ENCODE measurements around the gene MTIF3. TPM values are rescaled to one million over a fixed set of nuclear protein-coding genes. Genes with fewer than 3 reads are reported as not detected.

Gene MTIF3
- total RNA-seq, 1 donor from 2014 or later: 34.9 TPM

- Mint-ChIP-seq H3K27ac (ENCODE audit: unreplicated experiment) (no peak overlapping the region), H3K36me3 (ENCODE audit: low read depth) (no peaks in the 10 kb centered on the region), H3K4me3 (ENCODE audit: unreplicated experiment) (no peak overlapping the region), H3K27me3 (ENCODE audit: low read depth) (peaks cover 44% of the 10 kb centered on the region), H3K9me3 (ENCODE audit: low read depth) (no peaks in the 10 kb centered on the region), H3K4me1 (ENCODE audit: low read depth) (no peaks in the 10 kb centered on the region)
- no peak for DNase-seq (ENCODE audit: low spot score)
- TF ChIP-seq, protein P1, sequence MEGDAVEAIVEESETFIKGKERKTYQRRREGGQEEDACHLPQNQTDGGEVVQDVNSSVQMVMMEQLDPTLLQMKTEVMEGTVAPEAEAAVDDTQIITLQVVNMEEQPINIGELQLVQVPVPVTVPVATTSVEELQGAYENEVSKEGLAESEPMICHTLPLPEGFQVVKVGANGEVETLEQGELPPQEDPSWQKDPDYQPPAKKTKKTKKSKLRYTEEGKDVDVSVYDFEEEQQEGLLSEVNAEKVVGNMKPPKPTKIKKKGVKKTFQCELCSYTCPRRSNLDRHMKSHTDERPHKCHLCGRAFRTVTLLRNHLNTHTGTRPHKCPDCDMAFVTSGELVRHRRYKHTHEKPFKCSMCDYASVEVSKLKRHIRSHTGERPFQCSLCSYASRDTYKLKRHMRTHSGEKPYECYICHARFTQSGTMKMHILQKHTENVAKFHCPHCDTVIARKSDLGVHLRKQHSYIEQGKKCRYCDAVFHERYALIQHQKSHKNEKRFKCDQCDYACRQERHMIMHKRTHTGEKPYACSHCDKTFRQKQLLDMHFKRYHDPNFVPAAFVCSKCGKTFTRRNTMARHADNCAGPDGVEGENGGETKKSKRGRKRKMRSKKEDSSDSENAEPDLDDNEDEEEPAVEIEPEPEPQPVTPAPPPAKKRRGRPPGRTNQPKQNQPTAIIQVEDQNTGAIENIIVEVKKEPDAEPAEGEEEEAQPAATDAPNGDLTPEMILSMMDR (IDR thresholded peaks at IDR 0.05): no peak
Observed at GRCh38 chr13:27389891-27390290, 60.5 kb downstream of the MTIF3 start.

DNA sequence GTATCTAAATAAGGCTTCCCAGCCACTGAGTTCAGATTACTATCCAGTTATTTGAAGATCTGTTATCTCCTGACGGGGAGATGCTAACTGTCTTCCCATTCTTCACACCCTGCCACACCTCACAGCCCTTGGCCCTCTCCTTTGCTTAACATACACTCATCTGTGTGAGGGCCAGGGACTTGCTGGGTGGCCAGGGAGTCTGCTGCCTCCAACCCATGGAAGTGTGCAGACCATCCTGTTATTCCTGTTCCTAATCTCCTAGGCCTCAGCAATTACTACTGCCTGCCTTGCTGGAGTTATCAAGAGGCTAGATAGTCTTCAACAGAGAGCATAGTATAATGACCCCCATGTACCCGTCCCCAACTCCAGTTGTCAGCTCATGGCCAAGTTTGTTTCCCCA, 62.1 kb downstream of the MTIF3 start:
- no peak for DNase-seq (ENCODE audit: low spot score)
- peaks cover 51% of the 10 kb centered on the region for H3K27me3 Mint-ChIP-seq (ENCODE audit: low read depth)
- no peaks in the 10 kb centered on the region for H3K36me3 Mint-ChIP-seq (ENCODE audit: low read depth)
- H3K27ac Mint-ChIP-seq (ENCODE audit: unreplicated experiment): no peak overlapping the region
- no peaks in the 10 kb centered on the region for H3K9me3 Mint-ChIP-seq (ENCODE audit: low read depth)
- TF ChIP-seq, protein P1 (IDR thresholded peaks at IDR 0.05): no peak
- no peaks in the 10 kb centered on the region for H3K4me1 Mint-ChIP-seq (ENCODE audit: low read depth)
- H3K4me3 Mint-ChIP-seq (ENCODE audit: unreplicated experiment): no peak overlapping the region

Other genes starting within 250 kb of the MTIF3 start
- 459 to 576 TPM (median 495 TPM) in 3 replicates for gene RPL21, start 199.0 kb downstream of the MTIF3 start, total RNA-seq
- gene RASL11A, start 179.7 kb downstream of the MTIF3 start, total RNA-seq: 2.2 to 5.8 TPM (median 3.1 TPM) in 3 replicates
- gene GTF3A, start 25.9 kb downstream of the MTIF3 start, total RNA-seq: 73.3 to 87.8 TPM (median 74.7 TPM) in 3 replicates
- 9.1 to 9.8 TPM (median 9.2 TPM) in 3 replicates for gene LNX2, start 170.0 kb upstream of the MTIF3 start, total RNA-seq
- 64.7 to 75.2 TPM (median 72.4 TPM) in 3 replicates for gene POLR1D, start 171.3 kb upstream of the MTIF3 start, total RNA-seq

Data from chondrocyte (in vitro differentiated cells).